Suprapubic skin (tissue), 4 donors: ENCODE data around the gene EXOC6. TPM values are rescaled to one million over a fixed set of nuclear protein-coding genes. Genes with fewer than 3 reads are reported as not detected.

Experiments used
- DNase-seq, 2 donors: peaks; one replicate each; pipeline ENCODE4 v3.0.0-alpha.2; 2019; ENCODE audit warnings: low spot score in 2 of 2
- H3K27ac ChIP-seq: fragments of 200-600 bp; sonication (generic); one replicate; pipeline ENCODE4 v1.5.1; 2019
- H3K27me3 ChIP-seq: fragments of 200-600 bp; sonication (generic); one replicate; pipeline ENCODE4 v1.5.1; 2019
- H3K36me3 ChIP-seq: fragments of 200-600 bp; sonication (generic); one replicate; pipeline ENCODE4 v1.5.1; 2019
- H3K4me1 ChIP-seq: fragments of 200-600 bp; sonication (generic); one replicate; pipeline ENCODE4 v1.5.1; 2019
- H3K4me3 ChIP-seq: fragments of 200-600 bp; sonication (generic); one replicate; pipeline ENCODE4 v1.5.1; 2019; ENCODE audit warnings: mild to moderate bottlenecking
- H3K9me3 ChIP-seq: fragments of 200-600 bp; sonication (generic); one replicate; pipeline ENCODE4 v1.5.1; 2019
- CTCF ChIP-seq, 2 donors: fragments of 200-600 bp in 1 of 2; fragments of 450-650 bp in 1 of 2; sonication (generic) in 1 of 2; IDR thresholded peaks; one replicate each; pipeline ENCODE4 v1.5.1; 2016 to 2019; ENCODE audit warnings: antibody characterized with exemption in 2 of 2, mild to moderate bottlenecking in 1 of 2, moderate library complexity in 1 of 2
- EP300 ChIP-seq: sonication (generic); formaldehyde crosslinking; IDR thresholded peaks from one replicate; pipeline ENCODE4 v1.6.1; 2017; ENCODE audit warnings: antibody characterized with exemption
- POLR2A ChIP-seq, 2 donors: fragments of 450-650 bp; IDR thresholded peaks; one replicate each; pipeline ENCODE4 v1.6.1; 2017; ENCODE audit warnings: antibody characterized with exemption in 2 of 2, mild to moderate bottlenecking in 2 of 2, moderate library complexity in 2 of 2
- POLR2AphosphoS5 ChIP-seq, 3 donors: sonication (generic); formaldehyde crosslinking; IDR thresholded peaks; one replicate each; pipeline ENCODE4 v1.6.1; 2017; ENCODE audit warnings: antibody characterized with exemption in 3 of 3
- WGBS: methylation state at CpG from one replicate; pipeline ENCODE4 v1.1.5; 2018; 5-methylcytosine and 5-hydroxymethylcytosine counted together
- total RNA-seq, 4 donors: library from RNA; depleted of rRNA; stranded (reverse); fragments of >200 nt; gene quantifications; one replicate each; pipeline ENCODE4 v1.1.0, GENCODE V29; 2016

EXOC6 gene
- total RNA-seq, 4 donors from 2014 or later = 5.0 to 9.3 (median 8.3) TPM

GRCh38 chr10:93072225-93072712, 223.9 kb downstream of the EXOC6 start:
- H3K9me3 ChIP-seq = no peaks in the 10 kb centered on the region
- peak overlapping the region; percentile 40 for H3K4me3 ChIP-seq
- H3K27ac ChIP-seq = no peak overlapping the region
- TF ChIP-seq EP300 = no peak
- WGBS = 1% methylated on average over 18 of the region's 27 CpGs
- peaks cover 45% of the 10 kb centered on the region for H3K4me1 ChIP-seq
- no peak for DNase-seq
- H3K36me3 ChIP-seq = no peaks in the 10 kb centered on the region
- peaks cover 99% of the 10 kb centered on the region for H3K27me3 ChIP-seq

- Histone ChIP-seq H3K4me3 (peak overlapping the region; percentile 40), H3K36me3 (no peaks in the 10 kb centered on the region), H3K9me3 (no peaks in the 10 kb centered on the region), H3K27ac (no peak overlapping the region), H3K4me1 (peaks cover 45% of the 10 kb centered on the region), H3K27me3 (peaks cover 95% of the 10 kb centered on the region)
- WGBS = 0% methylated on average over 15 of the region's 34 CpGs
- no peak for DNase-seq
- TF ChIP-seq EP300 (no peak), CTCF (IDR thresholded peaks at IDR 0.05) (no peak), POLR2AphosphoS5 (IDR thresholded peaks at IDR 0.05) (no peak)
These were observed 224.6 kb downstream of the EXOC6 start for GRCh38 chr10:93072713-93073538.

GRCh38 chr10:93073539-93074146, 225.3 kb downstream of the EXOC6 start, which contains the start of gene CYP26A1:
Gene CYP26A1 (plus strand): TSS chr10:93073893. CDS start chr10:93073935, 42 bp downstream.
- no peak for TF ChIP-seq POLR2AphosphoS5 (IDR thresholded peaks at IDR 0.05)
- TF ChIP-seq POLR2A (IDR thresholded peaks at IDR 0.05) = no peak
- TF ChIP-seq EP300 = no peak
- no peak for TF ChIP-seq CTCF (IDR thresholded peaks at IDR 0.05)
- no peak for DNase-seq
- peaks cover 91% of the 10 kb centered on the region for H3K27me3 ChIP-seq
- no peaks in the 10 kb centered on the region for H3K9me3 ChIP-seq
- WGBS = 1% methylated on average over 23 of the region's 52 CpGs
- peaks cover 40% of the 10 kb centered on the region for H3K4me1 ChIP-seq
- no peak within 1 kb of the TSS for H3K27ac ChIP-seq
- peak within 1 kb of the TSS; percentile 40 for H3K4me3 ChIP-seq
- H3K36me3 ChIP-seq = no peaks in the 10 kb centered on the region

- Histone ChIP-seq H3K36me3 (no peaks in the 10 kb centered on the region), H3K27ac (no peak overlapping the region), H3K4me1 (peaks cover 38% of the 10 kb centered on the region), H3K27me3 (peaks cover 85% of the 10 kb centered on the region), H3K9me3 (no peaks in the 10 kb centered on the region), H3K4me3 (peak overlapping the region; percentile 40)
- 2% methylated on average over 11 of the region's 40 CpGs for WGBS
- TF ChIP-seq POLR2AphosphoS5 (IDR thresholded peaks at IDR 0.05) = no peak
- no peak for TF ChIP-seq POLR2A (IDR thresholded peaks at IDR 0.05)
- no peak for TF ChIP-seq CTCF (IDR thresholded peaks at IDR 0.05)
- TF ChIP-seq EP300 = no peak
- DNase-seq = no peak
These were observed 225.9 kb downstream of the EXOC6 start for GRCh38 chr10:93074147-93074596.

- Histone ChIP-seq H3K4me1 (peaks cover 38% of the 10 kb centered on the region), H3K9me3 (no peaks in the 10 kb centered on the region), H3K4me3 (no peak overlapping the region), H3K27ac (no peak overlapping the region), H3K36me3 (no peaks in the 10 kb centered on the region), H3K27me3 (peaks cover 84% of the 10 kb centered on the region)
- no peak for DNase-seq
- no CpG with 5 or more reads among the region's 67 CpGs for WGBS
- TF ChIP-seq POLR2AphosphoS5 (IDR thresholded peaks at IDR 0.05) (no peak), POLR2A (IDR thresholded peaks at IDR 0.05) (no peak), EP300 (no peak), CTCF (IDR thresholded peaks at IDR 0.05) (no peak)
These were observed 226.5 kb downstream of the EXOC6 start for GRCh38 chr10:93074597-93075368.
